ENCODE measurements around the gene OR4D10.
"Not testable (repeated sequence)": the region's sequence is repeated elsewhere in the genome, so short reads cannot be mapped to it uniquely, and the experiment has no call there.

The OR4D10 gene

DNA sequence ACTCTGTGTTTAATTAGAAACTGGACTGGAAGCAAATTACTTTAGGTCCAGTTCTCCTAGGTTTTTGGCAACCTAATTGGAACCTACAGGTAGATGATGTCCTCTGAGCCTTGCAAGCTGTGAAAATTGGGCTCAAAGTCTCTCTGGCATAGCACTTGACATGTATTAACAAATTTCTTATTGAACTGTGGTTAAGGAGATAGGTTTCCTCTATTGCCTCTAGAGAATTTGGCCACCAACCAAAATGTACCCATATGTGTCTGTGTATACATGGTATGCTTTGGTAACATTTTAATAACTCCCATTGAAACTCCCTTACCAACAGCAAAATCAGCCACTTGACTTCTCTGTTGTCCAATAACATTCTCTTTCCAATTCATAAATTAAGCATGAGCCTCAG is at the start of gene OR4D10:
Gene OR4D10, plus strand, starts transcription at position 301 of the 400 bp plus-strand sequence. CDS start 4,115 bp downstream, outside the sequence.
- no peak for DNase-seq (ENCODE audit: low spot score)

GRCh38 chr11:59423835-59424234 is 49.3 kb upstream of the OR4D10 start:
- no peak for DNase-seq (ENCODE audit: low spot score)

DNA sequence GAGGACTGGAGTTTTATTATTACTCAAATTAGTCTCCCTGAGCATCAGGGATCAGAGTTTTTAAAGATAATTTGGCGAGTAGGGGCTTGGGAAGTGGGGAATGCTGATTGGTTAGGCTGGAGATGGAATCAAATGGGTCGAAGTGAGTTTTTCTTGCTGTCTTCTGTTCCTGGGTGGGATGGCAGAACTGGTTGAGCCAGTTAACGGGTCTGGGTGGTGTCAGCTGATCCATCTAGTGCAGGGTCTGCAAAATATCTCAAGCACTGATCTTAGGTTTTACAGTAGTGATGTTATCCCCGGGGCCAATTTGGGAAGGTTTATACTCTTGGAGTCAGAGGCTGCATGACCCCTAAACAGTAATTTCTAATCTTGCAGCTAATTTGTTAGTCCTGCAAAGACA is 48.0 kb upstream of the OR4D10 start:
- DNase-seq (ENCODE audit: low spot score) = no peak

- no peak for DNase-seq (ENCODE audit: low spot score)
These were observed 46.6 kb upstream of the OR4D10 start, which contains the start of gene OR5A2 for GRCh38 chr11:59426361-59427067. TSS of gene OR5A2 (minus strand) at chr11:59426413. CDS start at chr11:59422953, 3,460 bp downstream.

DNA sequence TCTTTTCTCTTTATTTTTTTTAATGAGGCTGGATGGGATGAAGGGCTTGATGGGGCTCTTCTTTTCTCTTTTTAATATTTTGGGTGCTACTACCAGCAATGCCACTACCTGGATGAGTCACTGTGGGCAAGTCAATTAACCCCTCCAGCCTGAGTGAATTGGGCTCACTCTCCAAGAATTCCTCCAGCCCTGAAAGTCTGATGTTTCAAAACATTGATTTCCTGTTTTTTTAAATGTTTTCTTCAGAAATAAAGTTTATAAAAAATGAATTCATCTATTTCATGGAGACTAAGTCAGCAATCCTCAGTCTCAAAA is 46.1 kb upstream of the OR4D10 start:
- no peak for DNase-seq (ENCODE audit: low spot score)

DNA sequence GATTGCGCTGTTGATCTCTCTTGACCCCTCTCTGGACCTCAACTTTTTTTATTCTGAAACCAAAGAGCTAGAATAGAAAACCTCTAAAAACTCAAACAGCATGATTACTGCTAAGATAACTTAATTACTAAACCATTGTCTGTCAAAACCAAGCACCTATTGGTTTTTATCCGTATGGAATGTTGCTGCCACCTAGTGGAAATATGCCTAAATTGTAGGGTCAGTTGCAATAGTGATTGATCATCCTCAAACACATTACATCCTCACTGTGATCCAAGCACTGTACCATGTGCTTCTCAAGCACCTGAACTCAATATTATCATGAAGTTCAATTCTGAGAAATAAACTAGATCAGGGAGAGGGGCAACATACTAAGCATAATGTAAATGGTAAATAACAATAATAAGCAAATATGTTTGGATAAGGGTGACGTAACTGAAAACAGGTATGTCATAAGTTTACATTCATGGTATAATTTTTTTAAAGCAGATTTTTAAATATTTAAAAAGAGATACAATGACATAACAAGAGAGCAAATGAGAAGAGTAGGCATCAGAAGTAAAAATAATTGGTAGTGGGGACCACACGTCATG is 43.1 kb upstream of the OR4D10 start:
- DNase-seq (ENCODE audit: low spot score) = peak; percentile 46

GRCh38 chr11:59436169-59436568 is 36.9 kb upstream of the OR4D10 start, which contains the start of gene OR5A1:
TSS of gene OR5A1 (plus strand) at chr11:59436469. CDS start at chr11:59443169, 6,700 bp downstream.
- no peak for DNase-seq (ENCODE audit: low spot score)

GRCh38 chr11:59437770-59438169 is 35.3 kb upstream of the OR4D10 start:
- DNase-seq (ENCODE audit: low spot score) = no peak

GRCh38 chr11:59445624-59446023 is 27.5 kb upstream of the OR4D10 start:
- not testable (repeated sequence) for DNase-seq (ENCODE audit: low spot score)

DNA sequence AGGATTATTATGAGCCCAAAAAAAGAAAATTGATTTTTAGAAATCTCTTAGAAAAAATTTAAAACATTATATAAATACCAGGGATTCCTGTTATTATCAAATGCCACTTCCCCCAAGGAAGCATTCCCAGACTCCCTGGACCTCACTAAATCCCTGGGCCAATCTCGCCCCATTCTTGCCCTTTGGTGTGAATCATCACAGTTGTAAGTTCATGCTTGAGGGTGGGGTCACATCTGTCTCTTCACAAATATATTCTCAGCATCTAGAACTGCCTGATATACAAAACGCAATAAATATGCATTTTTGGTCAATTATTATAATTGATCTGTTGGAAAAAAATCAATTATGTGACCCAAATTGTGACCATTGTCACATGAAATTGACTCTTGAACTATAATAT is 24.6 kb upstream of the OR4D10 start:
- DNase-seq (ENCODE audit: low spot score) = no peak

DNA sequence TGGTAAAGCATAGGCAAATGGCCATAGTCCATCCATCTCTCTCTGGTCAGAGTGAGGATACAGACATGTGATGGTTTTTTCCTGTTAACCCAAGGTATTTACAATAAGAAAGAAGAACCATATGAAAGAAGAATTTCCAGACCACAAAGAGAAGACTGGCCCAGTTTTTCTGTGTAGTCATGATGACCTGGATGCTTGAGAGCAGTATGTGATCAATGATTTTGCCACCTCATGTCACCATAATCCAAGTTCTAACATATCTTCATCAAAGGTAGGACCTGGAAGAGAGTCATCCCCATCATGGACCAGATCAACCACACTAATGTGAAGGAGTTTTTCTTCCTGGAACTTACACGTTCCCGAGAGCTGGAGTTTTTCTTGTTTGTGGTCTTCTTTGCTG is 16.5 kb upstream of the OR4D10 start, which contains the start of gene OR4D6:
Gene OR4D6, plus strand, starts transcription at position 301 of the 400 bp plus-strand sequence. Its CDS starts 0 bp downstream, at position 301.
- no peak for DNase-seq (ENCODE audit: low spot score)

DNA sequence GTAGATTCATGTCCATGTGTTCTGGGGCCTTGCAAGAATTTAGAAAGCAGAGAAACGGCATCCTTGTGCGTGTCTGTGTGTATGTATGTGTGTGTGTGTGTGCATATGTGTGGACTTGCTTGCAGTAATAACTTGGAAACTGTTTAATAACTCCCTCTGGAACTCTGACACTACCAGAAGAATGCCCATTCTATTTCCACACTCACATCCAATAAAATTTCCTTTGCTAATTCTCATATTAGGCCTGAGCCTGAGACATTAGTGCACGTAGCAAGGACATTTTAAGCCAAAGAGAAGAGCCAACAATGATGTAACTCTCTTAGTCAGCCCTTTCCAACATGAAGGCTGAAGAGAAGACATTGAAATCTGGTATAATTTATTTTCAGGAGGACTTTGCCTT is 13.2 kb upstream of the OR4D10 start:
- no peak for DNase-seq (ENCODE audit: low spot score)

DNA sequence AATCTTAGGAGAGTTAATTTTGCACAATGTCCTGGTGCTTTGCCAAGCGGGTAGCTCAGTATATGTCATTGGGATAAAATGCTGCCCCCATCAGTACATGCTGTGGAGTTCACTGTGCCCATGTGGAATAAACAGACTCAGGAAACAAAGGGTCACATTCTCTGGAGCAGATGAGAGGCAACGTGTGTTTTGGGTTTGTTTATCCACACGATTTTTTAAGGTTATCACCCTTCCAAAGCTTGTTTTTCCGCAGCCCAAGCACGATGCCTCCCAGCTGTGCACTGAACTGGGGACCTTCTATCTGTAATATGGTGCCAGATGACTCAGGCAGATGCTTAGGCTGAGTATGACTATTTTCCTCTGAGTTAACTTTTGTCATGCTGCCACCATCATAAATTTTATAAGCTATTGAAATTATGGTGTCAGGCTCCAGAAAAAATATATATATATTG is 9.9 kb upstream of the OR4D10 start:
- no peak for DNase-seq (ENCODE audit: low spot score)

- DNase-seq (ENCODE audit: low spot score) = no peak
These were observed 2.1 kb downstream of the OR4D10 start for GRCh38 chr11:59475176-59475575.

GRCh38 chr11:59479906-59480305 is 6.8 kb downstream of the OR4D10 start:
- DNase-seq (ENCODE audit: low spot score) = no peak

DNA sequence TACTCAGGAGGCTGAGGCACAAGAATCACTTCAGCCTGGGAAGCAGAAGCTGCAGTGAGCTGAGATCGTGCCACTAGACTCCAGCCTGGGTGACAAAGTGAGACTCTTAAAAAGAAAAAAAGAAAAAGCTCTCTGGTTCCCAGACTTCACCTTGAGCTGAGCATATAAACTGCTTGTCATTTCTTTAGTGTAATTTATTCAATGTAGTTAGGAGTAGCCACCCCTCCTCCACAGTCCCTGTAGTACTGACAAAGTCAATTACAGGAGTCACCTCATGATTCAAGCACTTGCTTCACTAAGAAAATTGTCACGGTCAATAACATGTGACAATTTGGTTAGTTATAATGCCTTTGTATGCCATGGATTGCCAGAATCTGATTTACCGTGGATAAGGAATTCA is 7.2 kb downstream of the OR4D10 start:
- no peak for DNase-seq (ENCODE audit: low spot score)

- no peak for DNase-seq (ENCODE audit: low spot score)
These were observed 28.8 kb downstream of the OR4D10 start for GRCh38 chr11:59501931-59502330.

- DNase-seq (ENCODE audit: low spot score) = no peak
These were observed 30.2 kb downstream of the OR4D10 start, which contains the start of gene OR4D11 for GRCh38 chr11:59503276-59503675. TSS of gene OR4D11 (plus strand) at chr11:59503576. CDS start at chr11:59503576, 0 bp downstream.

DNA sequence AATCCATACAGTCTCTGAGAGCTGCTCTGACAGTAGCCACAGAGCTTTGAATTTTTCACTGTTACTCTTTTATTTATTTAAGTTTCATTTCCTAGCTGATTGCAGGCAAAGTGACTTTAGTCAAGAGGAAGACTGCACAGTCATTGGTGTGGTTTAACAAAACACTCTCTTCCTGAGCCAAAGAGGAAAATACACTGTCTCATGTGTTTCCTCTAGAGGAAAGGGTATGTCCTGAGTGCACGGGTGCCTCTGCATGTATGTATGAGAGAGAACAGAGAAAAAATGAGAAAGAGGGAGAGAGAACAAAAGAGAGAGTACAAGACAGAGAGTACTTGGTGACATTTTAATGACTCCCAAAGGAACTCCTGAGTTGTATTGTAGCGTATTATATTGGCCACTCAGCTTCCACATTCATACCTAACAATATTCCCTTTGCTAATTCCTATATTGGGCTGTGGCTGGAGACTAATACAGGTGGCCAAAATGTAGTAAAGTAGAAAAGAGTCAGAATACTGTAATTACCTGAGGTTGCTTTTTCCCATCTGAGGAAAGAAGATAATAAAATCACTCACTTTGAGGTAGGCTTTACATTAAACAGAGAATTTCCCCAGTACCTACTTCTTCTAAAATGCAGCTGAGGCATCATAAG is 38.0 kb downstream of the OR4D10 start, which contains the start of gene OR4D9:
Gene OR4D9, plus strand, starts transcription at position 599 of the 649 bp plus-strand sequence. CDS start 3,374 bp downstream, outside the sequence.
- DNase-seq (ENCODE audit: low spot score) = no peak

DNA sequence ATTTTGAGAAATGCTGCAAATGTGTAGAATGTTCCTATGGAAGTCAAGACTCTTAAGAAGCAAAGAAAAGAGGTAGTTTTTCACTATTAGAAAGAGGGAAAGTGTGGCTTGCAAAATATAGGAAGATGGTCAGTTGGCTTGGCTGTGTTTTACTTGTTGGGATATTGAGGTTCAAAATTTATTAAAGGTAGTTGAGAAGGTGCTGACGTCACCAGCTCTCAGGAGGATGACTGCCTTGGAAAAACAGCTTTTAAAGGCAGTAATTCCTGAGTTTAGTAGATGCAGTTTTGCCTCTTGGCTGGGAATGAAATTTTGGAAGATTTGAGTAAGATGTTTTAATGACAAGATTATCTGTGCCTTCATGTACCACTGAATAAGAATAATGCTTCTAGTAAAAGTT is 38.6 kb downstream of the OR4D10 start:
- DNase-seq (ENCODE audit: low spot score) = no peak

GRCh38 chr11:59520139-59520538 is 47.0 kb downstream of the OR4D10 start:
- DNase-seq (ENCODE audit: low spot score) = not testable (repeated sequence)

DNA sequence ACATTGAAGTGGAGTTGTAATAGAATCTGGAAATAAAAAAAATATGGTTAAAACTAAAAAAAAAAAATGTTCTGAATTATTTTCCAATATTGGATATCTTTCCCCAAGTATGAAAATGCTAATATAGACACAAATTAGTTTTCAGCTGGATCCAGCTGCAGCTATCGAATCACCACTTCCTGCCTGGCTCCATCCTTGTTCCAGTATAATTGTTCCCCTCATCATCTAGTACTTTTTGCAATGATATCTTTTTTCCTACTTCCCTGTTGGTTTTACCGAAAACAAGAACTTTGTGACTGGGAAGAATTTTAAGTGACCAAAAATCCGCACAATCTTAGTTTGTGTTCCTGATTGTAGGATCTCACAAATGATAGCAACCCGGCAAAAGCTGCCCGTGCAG is 47.6 kb downstream of the OR4D10 start:
- no peak for DNase-seq (ENCODE audit: low spot score)

DNA sequence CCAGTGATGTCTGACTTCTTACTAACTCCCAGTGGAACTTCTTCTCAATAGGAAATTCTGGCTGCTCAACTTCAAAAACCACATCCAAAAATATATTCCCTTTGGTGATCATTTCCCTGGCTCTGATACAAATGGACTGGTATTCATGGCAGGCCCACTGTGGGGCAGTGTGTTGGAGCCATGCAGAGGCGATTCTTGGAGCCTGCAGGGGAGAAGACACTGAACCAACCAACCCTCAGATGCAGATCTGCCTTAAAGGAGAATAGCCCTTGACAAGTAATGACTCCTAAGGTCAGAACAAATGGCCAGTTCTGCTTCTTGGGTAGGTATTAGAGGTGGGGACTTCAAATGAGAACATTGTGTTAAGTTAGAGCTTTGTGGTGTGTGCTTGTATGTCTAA is 50.4 kb downstream of the OR4D10 start:
- peak; percentile 16 for DNase-seq (ENCODE audit: low spot score)

Data from SW480 (cell line).